H1 (cell line): ENCODE results near the gene ATP6V1E1. TPM values are rescaled to one million over a fixed set of nuclear protein-coding genes. Genes with fewer than 3 reads are reported as not detected.

Experiments used
- CTCF ChIA-PET: fragments of 300-600 bp; sonication (Branson Sonifier 250); formaldehyde crosslinking; loops from one replicate; lab custom pipeline; 2021; ENCODE audit not compliant: partially characterized antibody; lab: Charles Lee
- POLR2A ChIA-PET: fragments of 300-600 bp; sonication (Branson Sonifier 250); formaldehyde crosslinking; loops from one replicate; lab custom pipeline; 2021; ENCODE audit warnings: inconsistent platforms; ENCODE audit not compliant: partially characterized antibody; lab: Charles Lee
- DNase-seq, 2 experiments: peaks; one replicate each; pipeline versions ENCODE4 v3.0.0 to v3.0.0-alpha.2; 2010 to 2022; ENCODE audit warnings: low spot score in 2 of 2, low read depth in 1 of 2, mixed read lengths in 1 of 2
- FAIRE-seq: peaks from 2 replicates; lab custom pipeline; 2011; peaks lifted over from hg19 to GRCh38; lab: Jason Lieb, UNC
- H2AFZ ChIP-seq: 2 replicates; pipeline ENCODE4 v1.8.1; 2012; ENCODE audit warnings: low read length, inconsistent platforms
- H2AK5ac ChIP-seq: 2 replicates; pipeline ENCODE4 v1.6.1; 2013; ENCODE audit warnings: low read depth, low read length
- H2BK120ac ChIP-seq: replicated peaks from 2 replicates; pipeline ENCODE3; 2013; ENCODE audit warnings: low read depth, low read length, inconsistent platforms
- H2BK12ac ChIP-seq: 2 replicates; pipeline ENCODE4 v1.6.1; 2013; ENCODE audit warnings: low read depth, low read length
- H2BK15ac ChIP-seq: 2 replicates; pipeline ENCODE4 v1.6.1; 2013; ENCODE audit warnings: low read length
- H2BK20ac ChIP-seq: 2 replicates; pipeline ENCODE4 v1.6.1; 2013; ENCODE audit warnings: low read length
- H2BK5ac ChIP-seq: 2 replicates; pipeline ENCODE4 v1.6.1; 2013; ENCODE audit warnings: low read depth, low read length
- H3K14ac ChIP-seq: 2 replicates; pipeline ENCODE4 v1.6.1; 2013; ENCODE audit warnings: inconsistent platforms; ENCODE audit not compliant: insufficient read length
- H3K18ac ChIP-seq: 2 replicates; pipeline ENCODE4 v1.6.1; 2013; ENCODE audit warnings: low read length; ENCODE audit errors: extremely low read depth
- H3K23ac ChIP-seq: 2 replicates; pipeline ENCODE4 v1.6.1; 2013; ENCODE audit warnings: inconsistent platforms; ENCODE audit not compliant: insufficient read length
- H3K23me2 ChIP-seq: 2 replicates; pipeline ENCODE4 v1.6.1; 2013; ENCODE audit warnings: low read depth, low read length
- H3K27ac ChIP-seq: 2 replicates; pipeline ENCODE4 v1.6.1; 2011; ENCODE audit warnings: low read depth, low read length, inconsistent platforms
- H3K27me3 ChIP-seq, 4 experiments: replicated peaks in 1 of 4; 1 replicate in 1 of 4; 2 replicates in 3 of 4; pipeline versions ENCODE4 v1.6.1 to v1.8.1; 2011 to 2013; ENCODE audit warnings: low read length in 3 of 4, mild to moderate bottlenecking in 3 of 4, inconsistent platforms in 2 of 4, mixed read lengths in 2 of 4, moderate library complexity in 1 of 4; ENCODE audit not compliant: control insufficient read depth in 3 of 4, insufficient read depth in 3 of 4; ENCODE audit errors: extremely low read depth in 1 of 4
- H3K36me3 ChIP-seq, 4 experiments: 2 replicates each; pipeline versions ENCODE4 v1.6.1 to v1.8.1; 2011 to 2013; ENCODE audit warnings: mild to moderate bottlenecking in 4 of 4, low read length in 3 of 4, moderate library complexity in 2 of 4, control low read depth in 1 of 4, inconsistent platforms in 1 of 4; ENCODE audit not compliant: insufficient read depth in 4 of 4, control insufficient read depth in 2 of 4
- H3K4ac ChIP-seq: replicated peaks from 2 replicates; pipeline ENCODE3; 2013; ENCODE audit warnings: low read length, low read depth, mixed read lengths, inconsistent platforms; ENCODE audit not compliant: insufficient read length
- H3K4me1 ChIP-seq, 4 experiments: replicated peaks in 1 of 4; 1 replicate in 1 of 4; 2 replicates in 3 of 4; pipeline versions ENCODE4 v1.6.1 to v1.8.1; 2011 to 2013; ENCODE audit warnings: low read length in 3 of 4, inconsistent platforms in 2 of 4, mixed read lengths in 1 of 4; ENCODE audit not compliant: insufficient read depth in 4 of 4, control insufficient read depth in 3 of 4
- H3K4me2 ChIP-seq, 2 experiments: 2 replicates each; pipeline versions ENCODE4 v1.6.1 to v1.8.1; 2011 to 2013; ENCODE audit warnings: low read depth in 2 of 2, low read length in 2 of 2, control low read depth in 1 of 2, inconsistent platforms in 1 of 2, mild to moderate bottlenecking in 1 of 2; ENCODE audit not compliant: insufficient read depth in 1 of 2
- H3K4me3 ChIP-seq, 4 experiments: fragments of 200-600, 300-600 bp in 1 of 4; sonication (generic), shearing (Covaris generic), sonication (Bioruptor Twin) in 1 of 4; 2 replicates each; pipeline versions ENCODE4 v1.5.1 to v1.8.1; 2011 to 2016; ENCODE audit warnings: low read length in 4 of 4, low read depth in 3 of 4, control low read depth in 2 of 4, inconsistent platforms in 2 of 4, mild to moderate bottlenecking in 2 of 4, mixed read lengths in 1 of 4, moderate library complexity in 1 of 4; ENCODE audit not compliant: insufficient read depth in 2 of 4; ENCODE audit errors: extremely low read depth in 1 of 4
- H3K56ac ChIP-seq: replicated peaks from 2 replicates; pipeline ENCODE3; 2013; ENCODE audit warnings: low read depth, mild to moderate bottlenecking, mixed read lengths, low read length, inconsistent platforms; ENCODE audit not compliant: insufficient read length
- H3K79me1 ChIP-seq: 2 replicates; pipeline ENCODE4 v1.6.1; 2013; ENCODE audit warnings: low read depth, low read length, control low read depth
- H3K79me2 ChIP-seq, 2 experiments: 2 replicates each; pipeline versions ENCODE4 v1.6.1 to v1.8.1; 2012 to 2013; ENCODE audit warnings: low read length in 2 of 2, mild to moderate bottlenecking in 2 of 2, inconsistent platforms in 1 of 2; ENCODE audit not compliant: insufficient read depth in 2 of 2, control insufficient read depth in 1 of 2
- H3K9ac ChIP-seq, 4 experiments: replicated peaks in 1 of 4; 1 replicate in 1 of 4; 2 replicates in 3 of 4; pipeline versions ENCODE4 v1.6.1 to v1.8.1; 2011 to 2013; ENCODE audit warnings: low read depth in 3 of 4, low read length in 3 of 4, control low read depth in 2 of 4, mild to moderate bottlenecking in 2 of 4, moderate library complexity in 2 of 4, inconsistent platforms in 1 of 4; ENCODE audit errors: extremely low read depth in 1 of 4
- H3K9me3 ChIP-seq, 2 experiments: 2 replicates each; pipeline versions ENCODE4 v1.6.1 to v1.8.1; 2012 to 2013; ENCODE audit warnings: mild to moderate bottlenecking in 2 of 2, moderate library complexity in 2 of 2, control low read depth in 1 of 2, inconsistent platforms in 1 of 2, low read depth in 1 of 2, low read length in 1 of 2, mixed read lengths in 1 of 2; ENCODE audit not compliant: insufficient read depth in 2 of 2
- H4K20me1 ChIP-seq, 2 experiments: replicated peaks in 1 of 2; 2 replicates each; pipeline versions ENCODE3 to v1.8.1; 2011 to 2013; ENCODE audit warnings: inconsistent platforms in 2 of 2, low read length in 2 of 2, mild to moderate bottlenecking in 1 of 2; ENCODE audit not compliant: insufficient read depth in 2 of 2, control insufficient read depth in 1 of 2
- H4K5ac ChIP-seq: 2 replicates; pipeline ENCODE4 v1.6.1; 2013; ENCODE audit warnings: low read length, low read depth, mixed read lengths, inconsistent platforms; ENCODE audit not compliant: insufficient read length
- H4K8ac ChIP-seq: 2 replicates; pipeline ENCODE4 v1.8.0; 2013; ENCODE audit warnings: mild to moderate bottlenecking, moderate library complexity, low read length, inconsistent platforms; ENCODE audit not compliant: insufficient read depth; ENCODE audit errors: extremely low read depth
- H4K91ac ChIP-seq: replicated peaks from 2 replicates; pipeline ENCODE3; 2013; ENCODE audit warnings: low read length, mixed read lengths, inconsistent platforms; ENCODE audit not compliant: insufficient read length
- CHD1 ChIP-seq: IDR thresholded peaks from 2 replicates; pipeline ENCODE4 v1.6.1; 2012; ENCODE audit warnings: low read depth, low read length, improper control_type of control experiment
- EGR1 ChIP-seq: IDR thresholded peaks from 2 replicates; pipeline ENCODE4 v1.6.1; 2011; ENCODE audit warnings: low read depth, low read length, borderline replicate concordance
- EP300 ChIP-seq, 2 experiments: IDR thresholded peaks; 1 replicate in 1 of 2; 2 replicates in 1 of 2; pipeline ENCODE4 v1.6.1; 2011 to 2012; ENCODE audit warnings: low read depth in 2 of 2, low read length in 2 of 2, mild to moderate bottlenecking in 2 of 2, borderline replicate concordance in 1 of 2, inconsistent platforms in 1 of 2, moderate library complexity in 1 of 2
- GTF2F1 ChIP-seq: IDR thresholded peaks from 2 replicates; pipeline ENCODE4 v1.6.1; 2012; ENCODE audit warnings: low read depth, low read length, improper control_type of control experiment, borderline replicate concordance
- JUND ChIP-seq: IDR thresholded peaks from 2 replicates; pipeline ENCODE4 v1.6.1; 2011; ENCODE audit warnings: mild to moderate bottlenecking, improper control_type of control experiment, low read length
- MAX ChIP-seq: IDR thresholded peaks from 2 replicates; pipeline ENCODE4 v1.6.1; 2012; ENCODE audit warnings: inconsistent platforms
- NRF1 ChIP-seq: IDR thresholded peaks from 2 replicates; pipeline ENCODE4 v1.6.1; 2011; ENCODE audit warnings: mild to moderate bottlenecking, low read depth, low read length, improper control_type of control experiment
- POU5F1 ChIP-seq: IDR thresholded peaks from 2 replicates; pipeline ENCODE4 v1.6.1; 2011; ENCODE audit warnings: low read depth, mild to moderate bottlenecking, low read length, moderate library complexity
- SIRT6 ChIP-seq: IDR thresholded peaks from one replicate; pipeline ENCODE4 v1.7.1; 2012; ENCODE audit warnings: low read length, inconsistent platforms
- TBP ChIP-seq: IDR thresholded peaks from 2 replicates; pipeline ENCODE4 v1.6.1; 2011; ENCODE audit warnings: low read depth, low read length, improper control_type of control experiment
- WGBS, 2 experiments: shearing (Covaris generic) in 1 of 2; methylation state at CpG; one replicate each; pipeline versions ENCODE4 v1.1.6 to v1.1.7; 2013 to 2015; ENCODE audit warnings: low lambda C conversion rate in 2 of 2, mixed read lengths in 2 of 2, inconsistent platforms in 1 of 2, low coverage in 1 of 2, missing lambda C conversion rate in 1 of 2; ENCODE audit not compliant: insufficient replicate concordance in 2 of 2, insufficient coverage in 1 of 2, insufficient read length in 1 of 2; ENCODE audit errors: extremely low coverage in 1 of 2, missing lambda C conversion rate in 1 of 2; 5-methylcytosine and 5-hydroxymethylcytosine counted together
- polyA plus RNA-seq, 7 experiments: library from polyadenylated mRNA; depleted of rRNA in 3 of 7; stranded (reverse) in 5 of 7; unstranded in 2 of 7; fragments of >200 nt in 5 of 7; fragments of 200-250 nt in 2 of 7; gene quantifications; 1 replicate in 5 of 7; 2 replicates in 1 of 7; 4 replicates in 1 of 7; pipeline versions ENCODE4 v1.2.1 to v1.2.3, GENCODE V29; 2011 to 2013; ENCODE audit warnings: missing spikeins in 2 of 7, mixed read lengths in 2 of 7
- total RNA-seq: library from RNA; stranded (reverse); fragmentation: NEBNext Ultra II Directional; extraction: Animal tissue kit (Norgen Biotek cat#: 25700); gene quantifications from 2 replicates; pipeline ENCODE4 v1.2.1, GENCODE V29; 2021

ATP6V1E1 gene
- total and polyA plus RNA-seq, 2 of the 8 experiments (the other 6 are each of a cell fraction or from before 2014, with no cell fraction given), result 80.4 to 88.1 TPM

- Histone ChIP-seq H3K27ac (no peak overlapping the region), H3K4me2 (no peak overlapping the region), H3K4me1 (no peaks in the 10 kb centered on the region), H2BK12ac (no peak overlapping the region), H3K9me3 (no peaks in the 10 kb centered on the region), H3K4me3 (no peak overlapping the region), H3K9ac (no peak overlapping the region), H3K23ac (no peak overlapping the region), H2BK5ac (no peak overlapping the region; the same call in 1 of the 2 replicates), H4K20me1 (peaks cover 0 to 1% of the 10 kb centered on the region in 2 experiments), H3K36me3 (peaks cover 10 to 17% (median 14%) of the 10 kb centered on the region in 4 experiments; a peak in 5 of 8 replicates), H2BK20ac (no peak overlapping the region), H3K79me2 (no peaks in the 10 kb centered on the region), H4K5ac (no peak overlapping the region), H3K56ac (no peak overlapping the region), H3K14ac (no peak overlapping the region), H3K18ac (no peak overlapping the region), H3K27me3 (no peaks in the 10 kb centered on the region), H4K91ac (no peak overlapping the region), H2BK120ac (no peak overlapping the region), H3K79me1 (no peaks in the 10 kb centered on the region), H2AFZ (no peak overlapping the region), H4K8ac (no peak overlapping the region), H3K23me2 (no peaks in the 10 kb centered on the region), H2BK15ac (no peak overlapping the region), H3K4ac (no peak overlapping the region), H2AK5ac (no peak overlapping the region)
- WGBS, 2 experiments, result 89% methylated on average over 14 of the region's 14 CpGs; no CpG with 5 or more reads in 1 of the 2 experiments
- no peak for FAIRE-seq
- CTCF ChIA-PET, result interaction anchor here (1.4 to 4.0 kb wide), 4 partner anchors 25 to 161 kb away, joined by 3 to 27 read pairs (median 4); no protein-coding TSS in a partner anchor
- DNase-seq, result no peak
- POLR2A ChIA-PET, result interaction anchor here (0.6 to 3.7 kb wide), 6 partner anchors 12 to 137 kb away, joined by 3 to 16 read pairs (median 8); partner anchors contain the start of gene SLC25A18
- TF ChIP-seq TBP (no peak), MAX (no peak), EP300 (IDR thresholded peaks at IDR 0.05; ENCODE audit: borderline replicate concordance in 1 of 2, low read depth in 2 of 2, low read length in 2 of 2) (no peak), EGR1 (no peak), POU5F1 (no peak), JUND (no peak), CHD1 (no peak), SIRT6 (no peak), NRF1 (no peak), GTF2F1 (no peak)
Measured at GRCh38 chr22:17587629-17588028, 40.9 kb downstream of the ATP6V1E1 start.
